GM03348 (cell line): ENCODE measurements around the gene SEMA3D.

Source experiments
- DNase-seq: peaks from one replicate; pipeline ENCODE4 v3.0.0; 2012; ENCODE audit warnings: low spot score

The SEMA3D gene

GRCh38 chr7:85126383-85126782 is 60.5 kb downstream of the SEMA3D start:
- DNase-seq, result no peak

- DNase-seq, result no peak
Observed at GRCh38 chr7:85125651-85126131, 61.2 kb downstream of the SEMA3D start.

- no peak for DNase-seq
Observed at GRCh38 chr7:85125176-85125575, 61.7 kb downstream of the SEMA3D start.

GRCh38 chr7:85119934-85120333 is 66.9 kb downstream of the SEMA3D start:
- DNase-seq, result no peak

- DNase-seq, result no peak
Observed at GRCh38 chr7:85115862-85116261, 71.0 kb downstream of the SEMA3D start.

GRCh38 chr7:85115006-85115405 is 71.8 kb downstream of the SEMA3D start:
- DNase-seq, result no peak

GRCh38 chr7:85114342-85114741 is 72.5 kb downstream of the SEMA3D start:
- DNase-seq, result no peak

GRCh38 chr7:85111761-85112160 is 75.1 kb downstream of the SEMA3D start:
- DNase-seq, result no peak

GRCh38 chr7:85106719-85107118 is 80.1 kb downstream of the SEMA3D start:
- DNase-seq, result no peak

GRCh38 chr7:85104432-85105205 is 82.2 kb downstream of the SEMA3D start:
- peak; percentile 24 for DNase-seq

GRCh38 chr7:85103962-85104361 is 82.9 kb downstream of the SEMA3D start:
- DNase-seq, result no peak

GRCh38 chr7:85103357-85103756 is 83.5 kb downstream of the SEMA3D start:
- DNase-seq, result no peak

GRCh38 chr7:85102813-85103350 is 84.0 kb downstream of the SEMA3D start:
- DNase-seq, result peak; percentile 5

- no peak for DNase-seq
Observed at GRCh38 chr7:85101347-85101746, 85.5 kb downstream of the SEMA3D start.

- no peak for DNase-seq
Observed at GRCh38 chr7:85097844-85098243, 89.0 kb downstream of the SEMA3D start.

- DNase-seq, result no peak
Observed at GRCh38 chr7:85095806-85096205, 91.0 kb downstream of the SEMA3D start.

GRCh38 chr7:85095366-85095765 is 91.5 kb downstream of the SEMA3D start:
- no peak for DNase-seq

GRCh38 chr7:85094046-85094725 is 92.7 kb downstream of the SEMA3D start:
- DNase-seq, result no peak

- DNase-seq, result no peak
Observed at GRCh38 chr7:85091565-85091928, 95.3 kb downstream of the SEMA3D start.

GRCh38 chr7:85090919-85091564 is 95.8 kb downstream of the SEMA3D start:
- DNase-seq, result no peak

- DNase-seq, result no peak
Observed at GRCh38 chr7:85090143-85090542, 96.7 kb downstream of the SEMA3D start.

GRCh38 chr7:85081846-85082245 is 105.0 kb downstream of the SEMA3D start:
- DNase-seq, result no peak

- DNase-seq, result no peak
Observed at GRCh38 chr7:85081392-85081791, 105.5 kb downstream of the SEMA3D start.
